Esophagus muscularis mucosa (tissue), 4 donors: ENCODE data around the gene INCA1. TPM values are rescaled to one million over a fixed set of nuclear protein-coding genes. Genes with fewer than 3 reads are reported as not detected.

ENCODE experiments used
- DNase-seq: peaks from one replicate; pipeline ENCODE4 v3.0.0-alpha.2; 2017; ENCODE audit errors: extremely low spot score
- H3K27ac ChIP-seq, 4 donors: fragments of 200-600 bp; sonication (generic); replicated peaks in 1 of 4; 1 replicate in 3 of 4; 2 replicates in 1 of 4; pipeline ENCODE4 v1.5.1; 2016 to 2019; ENCODE audit warnings: mild to moderate bottlenecking in 1 of 4
- H3K27me3 ChIP-seq, 4 donors: fragments of 200-600 bp; sonication (generic); one replicate each; pipeline versions ENCODE4 v1.5.1 to v1.6.0; 2016 to 2019
- H3K36me3 ChIP-seq, 4 donors: fragments of 200-600 bp; sonication (generic); one replicate each; pipeline ENCODE4 v1.5.1; 2016 to 2019
- H3K4me1 ChIP-seq, 4 donors: fragments of 200-600 bp; sonication (generic); one replicate each; pipeline ENCODE4 v1.5.1; 2016 to 2019
- H3K4me3 ChIP-seq, 4 donors: fragments of 200-600 bp; sonication (generic); 1 replicate in 2 of 4; 2 replicates in 2 of 4; pipeline ENCODE4 v1.5.1; 2016 to 2019; ENCODE audit warnings: mild to moderate bottlenecking in 4 of 4, moderate library complexity in 1 of 4
- H3K9me3 ChIP-seq, 4 donors: fragments of 200-600 bp; sonication (generic); 1 replicate in 3 of 4; 2 replicates in 1 of 4; pipeline ENCODE4 v1.5.1; 2016 to 2019
- EP300 ChIP-seq: sonication (generic); formaldehyde crosslinking; IDR thresholded peaks from one replicate; pipeline ENCODE4 v1.6.1; 2017; ENCODE audit warnings: antibody characterized with exemption
- POLR2A ChIP-seq: fragments of 450-650 bp; IDR thresholded peaks from one replicate; pipeline ENCODE4 v1.6.1; 2017; ENCODE audit warnings: antibody characterized with exemption, moderate library complexity, mild to moderate bottlenecking, low read depth
- POLR2AphosphoS5 ChIP-seq, 2 donors: sonication (generic); formaldehyde crosslinking; IDR thresholded peaks; one replicate each; pipeline ENCODE4 v1.6.1; 2017; ENCODE audit warnings: antibody characterized with exemption in 2 of 2
- WGBS: methylation state at CpG from one replicate; pipeline ENCODE4 v1.1.5; 2018; 5-methylcytosine and 5-hydroxymethylcytosine counted together
- intact Hi-C: fragments of 100-400 bp; cut with DNase I; formaldehyde crosslinking; loops from one replicate; pipeline ENCODE4 v1.15.1; 2023
- total RNA-seq, 4 donors: library from RNA; depleted of rRNA; stranded (reverse); fragments of >200 nt; gene quantifications; one replicate each; pipeline versions ENCODE4 v1.1.0 to v1.2.1, GENCODE V29; 2016
- TF ChIP-seq, protein P1 (sequence below), 3 experiments: fragments of 200-600 bp in 2 of 3; fragments of 450-650 bp in 1 of 3; sonication (generic) in 2 of 3; IDR thresholded peaks; one replicate each; pipeline ENCODE4 v1.5.1; 2017 to 2019; ENCODE audit warnings: antibody characterized with exemption in 3 of 3, mild to moderate bottlenecking in 2 of 3, moderate library complexity in 1 of 3

The INCA1 gene
- total RNA-seq, 4 donors from 2014 or later: 1.3 to 4.6 (median 3.0) TPM

DNA sequence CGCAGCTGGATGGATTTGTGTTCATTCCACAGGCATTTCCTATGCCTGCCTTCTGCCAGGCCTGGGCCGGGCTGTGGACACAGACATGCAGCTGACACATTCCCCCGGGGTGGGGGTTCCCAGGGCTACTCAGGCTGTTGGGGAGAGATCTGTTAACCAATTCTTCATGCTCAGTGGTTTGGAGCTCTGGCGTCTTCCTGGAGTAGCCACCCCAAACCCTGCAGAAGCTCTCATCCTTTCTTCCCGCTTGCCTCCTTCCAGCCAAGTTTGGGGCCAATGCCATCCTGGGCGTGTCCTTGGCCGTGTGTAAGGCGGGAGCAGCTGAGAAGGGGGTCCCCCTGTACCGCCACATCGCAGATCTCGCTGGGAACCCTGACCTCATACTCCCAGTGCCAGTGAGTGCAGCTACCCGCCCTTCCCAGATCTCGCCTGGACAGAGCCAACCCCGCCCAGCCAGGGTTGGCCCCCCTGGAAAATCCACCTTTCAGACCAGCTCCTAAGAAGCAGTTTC lies 43.8 kb downstream of the INCA1 start:
- no peak overlapping the region for H3K27ac ChIP-seq
- H3K36me3 ChIP-seq: peaks cover 0 to 15% (median 7%) of the 10 kb centered on the region in 4 donors
- H3K4me3 ChIP-seq: no peak overlapping the region
- DNase-seq: no peak
- intact Hi-C loops: no loop called here
- peaks cover 19 to 36% (median 29%) of the 10 kb centered on the region in 4 donors for H3K4me1 ChIP-seq
- no peaks in the 10 kb centered on the region for H3K9me3 ChIP-seq
- 75% methylated on average over 14 of the region's 14 CpGs for WGBS
- TF ChIP-seq, protein P1, sequence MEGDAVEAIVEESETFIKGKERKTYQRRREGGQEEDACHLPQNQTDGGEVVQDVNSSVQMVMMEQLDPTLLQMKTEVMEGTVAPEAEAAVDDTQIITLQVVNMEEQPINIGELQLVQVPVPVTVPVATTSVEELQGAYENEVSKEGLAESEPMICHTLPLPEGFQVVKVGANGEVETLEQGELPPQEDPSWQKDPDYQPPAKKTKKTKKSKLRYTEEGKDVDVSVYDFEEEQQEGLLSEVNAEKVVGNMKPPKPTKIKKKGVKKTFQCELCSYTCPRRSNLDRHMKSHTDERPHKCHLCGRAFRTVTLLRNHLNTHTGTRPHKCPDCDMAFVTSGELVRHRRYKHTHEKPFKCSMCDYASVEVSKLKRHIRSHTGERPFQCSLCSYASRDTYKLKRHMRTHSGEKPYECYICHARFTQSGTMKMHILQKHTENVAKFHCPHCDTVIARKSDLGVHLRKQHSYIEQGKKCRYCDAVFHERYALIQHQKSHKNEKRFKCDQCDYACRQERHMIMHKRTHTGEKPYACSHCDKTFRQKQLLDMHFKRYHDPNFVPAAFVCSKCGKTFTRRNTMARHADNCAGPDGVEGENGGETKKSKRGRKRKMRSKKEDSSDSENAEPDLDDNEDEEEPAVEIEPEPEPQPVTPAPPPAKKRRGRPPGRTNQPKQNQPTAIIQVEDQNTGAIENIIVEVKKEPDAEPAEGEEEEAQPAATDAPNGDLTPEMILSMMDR (IDR thresholded peaks at IDR 0.05): no peak
- TF ChIP-seq POLR2AphosphoS5 (IDR thresholded peaks at IDR 0.05) (no peak), EP300 (no peak), POLR2A (no peak)
- no peaks in the 10 kb centered on the region for H3K27me3 ChIP-seq

DNA sequence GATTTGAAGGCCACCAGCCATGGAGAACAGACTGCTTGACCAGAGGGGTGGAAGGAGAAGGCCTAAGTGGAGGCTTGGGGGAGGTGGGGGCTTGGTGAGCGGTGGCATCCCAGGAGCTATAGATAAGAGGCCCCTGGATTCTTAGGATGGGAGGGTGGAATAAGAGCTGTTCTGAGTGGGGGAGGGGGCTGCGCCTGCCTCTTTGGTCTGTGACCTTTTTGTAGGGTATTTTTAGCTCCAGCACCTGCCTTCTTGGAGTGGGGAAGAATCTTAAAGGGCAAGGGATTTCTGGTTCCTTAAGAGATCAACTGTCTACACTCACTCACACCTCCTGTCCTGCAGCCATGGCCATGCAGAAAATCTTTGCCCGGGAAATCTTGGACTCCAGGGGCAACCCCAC lies 45.8 kb downstream of the INCA1 start:
- WGBS: 59% methylated on average over 3 of the region's 3 CpGs
- intact Hi-C loops: no loop called here
- no peak for DNase-seq
- Histone ChIP-seq H3K27me3 (no peaks in the 10 kb centered on the region), H3K27ac (peak overlapping the region; percentile 94 to 100 (median 98)), H3K36me3 (peaks cover 0 to 11% (median 3%) of the 10 kb centered on the region in 4 donors), H3K9me3 (peaks cover 0 to 2% (median 0%) of the 10 kb centered on the region in 4 donors), H3K4me3 (no peak overlapping the region), H3K4me1 (peaks cover 23 to 41% (median 37%) of the 10 kb centered on the region in 4 donors)
- no peak for TF ChIP-seq POLR2A
- TF ChIP-seq POLR2AphosphoS5 (IDR thresholded peaks at IDR 0.05): no peak
- TF ChIP-seq, protein P1 (IDR thresholded peaks at IDR 0.05): no peak
- TF ChIP-seq EP300: no peak

DNA sequence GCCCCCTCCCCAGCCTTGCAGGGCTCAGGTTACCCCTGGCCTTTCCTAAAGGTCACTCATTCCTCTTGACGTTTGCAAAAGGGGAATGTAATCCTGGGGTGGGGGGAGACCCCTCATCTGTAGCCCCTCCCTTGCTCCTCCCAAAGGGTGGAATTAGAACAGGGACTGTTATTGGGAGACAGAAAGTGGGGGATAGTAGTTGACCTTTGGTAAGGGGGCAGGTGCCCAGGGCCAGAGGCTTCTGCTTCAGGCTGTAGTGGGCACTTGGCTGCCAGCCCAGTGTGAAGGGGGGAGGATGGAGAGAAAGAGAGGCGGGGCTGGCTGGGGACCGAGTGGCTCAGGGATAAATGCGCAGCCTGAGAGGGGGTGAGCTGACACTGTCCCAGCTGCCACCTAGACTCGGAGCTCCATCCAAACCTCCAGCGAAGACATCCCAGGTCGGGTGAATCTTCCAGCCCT lies 46.5 kb downstream of the INCA1 start, which contains the start of gene ENO3:
Gene ENO3 (plus strand): TSS at position 374 of the 459 bp plus-strand sequence. CDS start 711 bp downstream, outside the sequence.
- H3K27me3 ChIP-seq: no peaks in the 10 kb centered on the region
- H3K4me3 ChIP-seq: peak within 1 kb of the TSS; percentile 87 to 100 (median 100)
- 46% methylated on average over 5 of the region's 7 CpGs for WGBS
- DNase-seq: no peak
- intact Hi-C loops: no loop called here
- peaks cover 0 to 18% (median 10%) of the 10 kb centered on the region in 4 donors for H3K36me3 ChIP-seq
- no peak for TF ChIP-seq POLR2AphosphoS5 (IDR thresholded peaks at IDR 0.05)
- TF ChIP-seq EP300: no peak
- TF ChIP-seq POLR2A: no peak
- TF ChIP-seq, protein P1 (IDR thresholded peaks at IDR 0.05): no peak
- H3K9me3 ChIP-seq: peaks cover 0 to 2% (median 0%) of the 10 kb centered on the region in 4 donors
- peaks cover 30 to 48% (median 44%) of the 10 kb centered on the region in 4 donors for H3K4me1 ChIP-seq
- H3K27ac ChIP-seq: peak within 1 kb of the TSS; percentile 94 to 100 (median 98)

DNA sequence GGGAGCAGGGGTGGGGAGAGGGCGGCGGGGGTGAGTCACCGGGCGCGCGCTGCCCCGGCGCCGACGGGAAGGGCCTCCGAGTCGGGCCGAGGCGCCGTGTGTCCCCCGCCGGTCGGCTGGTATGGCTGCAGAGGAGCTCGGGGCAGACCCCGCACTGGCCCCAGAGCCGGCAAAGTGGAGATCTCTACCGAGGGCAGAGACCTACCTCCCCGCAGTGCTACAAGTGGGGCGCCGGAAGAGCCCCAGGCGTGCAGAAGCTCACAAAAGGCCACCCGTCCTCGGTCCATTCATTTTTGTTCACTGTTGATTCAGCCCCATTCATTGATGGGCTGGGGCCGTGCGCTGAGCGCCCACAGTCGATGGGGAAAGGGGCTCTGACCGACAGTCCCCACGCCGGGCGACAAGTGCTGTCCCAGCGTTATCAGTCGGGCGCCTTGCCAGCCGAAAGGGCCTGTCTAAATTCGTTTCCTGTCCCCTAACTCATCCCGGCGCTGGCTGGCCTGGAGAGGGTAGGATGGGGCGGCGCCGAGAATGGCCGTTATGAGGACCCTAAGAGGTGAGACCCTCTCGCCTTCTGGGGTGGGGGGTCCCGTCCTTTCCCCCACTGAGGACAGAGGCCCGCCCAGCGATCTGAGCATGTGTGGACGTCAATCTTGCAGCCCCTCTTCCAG lies 47.1 kb downstream of the INCA1 start:
- no peaks in the 10 kb centered on the region for H3K27me3 ChIP-seq
- no peak for DNase-seq
- peak overlapping the region; percentile 94 to 100 (median 98) for H3K27ac ChIP-seq
- H3K4me3 ChIP-seq: peak overlapping the region; percentile 87 to 100 (median 100)
- peaks cover 36 to 54% (median 49%) of the 10 kb centered on the region in 4 donors for H3K4me1 ChIP-seq
- H3K36me3 ChIP-seq: peaks cover 0 to 23% (median 16%) of the 10 kb centered on the region in 4 donors
- TF ChIP-seq POLR2AphosphoS5 (IDR thresholded peaks at IDR 0.05) (no peak), POLR2A (no peak), EP300 (no peak)
- TF ChIP-seq, protein P1 (IDR thresholded peaks at IDR 0.05): no peak
- H3K9me3 ChIP-seq: peaks cover 0 to 2% (median 0%) of the 10 kb centered on the region in 4 donors
- 10% methylated on average over 29 of the region's 52 CpGs for WGBS
- intact Hi-C loops: no loop called here
